Activated effector memory CD4-positive, alpha-beta T cell treated with anti-CD3 and anti-CD28 coated beads, Interleukin-2, amount 50 U/mL, for 16 hours (primary cell): ENCODE results near the gene S100A16.
A peak's percentile ranks its signal among the peaks of the same experiment; 100 is the strongest.

Source experiments
- DNase-seq: peaks from one replicate; pipeline ENCODE4 v3.0.0-alpha.2; 2020

Gene S100A16

GRCh38 chr1:153635872-153636271 lies 22.9 kb upstream of the S100A16 start:
- DNase-seq: no peak

- DNase-seq: peak; percentile 99
Observed at GRCh38 chr1:153633754-153634665, 21.1 kb upstream of the S100A16 start, which contains the start of gene CHTOP. CHTOP (plus strand) TSS chr1:153634066; CDS start chr1:153636589, 2,523 bp downstream.

GRCh38 chr1:153633161-153633753 lies 20.3 kb upstream of the S100A16 start:
- DNase-seq: no peak

GRCh38 chr1:153631047-153632022 lies 18.4 kb upstream of the S100A16 start:
- DNase-seq: no peak

- DNase-seq: no peak
Observed at GRCh38 chr1:153630384-153630783, 17.4 kb upstream of the S100A16 start.

- no peak for DNase-seq
Observed at GRCh38 chr1:153629971-153630370, 17.0 kb upstream of the S100A16 start.

- peak; percentile 44 for DNase-seq
Observed at GRCh38 chr1:153629343-153629665, 16.4 kb upstream of the S100A16 start.

GRCh38 chr1:153628638-153629342 lies 15.9 kb upstream of the S100A16 start:
- peak; percentile 60 for DNase-seq

- peak; percentile 52 for DNase-seq
Observed at GRCh38 chr1:153627715-153628626, 15.0 kb upstream of the S100A16 start, which contains the start of gene S100A1. S100A1 (plus strand) TSS chr1:153628434; CDS start chr1:153630522, 2,088 bp downstream.

- peak; percentile 60 for DNase-seq
Observed at GRCh38 chr1:153626904-153627714, 14.2 kb upstream of the S100A16 start, which contains the start of gene S100A13. S100A13 (minus strand) TSS chr1:153627505; CDS start chr1:153626472, 1,033 bp downstream.

GRCh38 chr1:153626477-153626903 lies 13.6 kb upstream of the S100A16 start:
- DNase-seq: peak; percentile 33

GRCh38 chr1:153624965-153625611 lies 12.2 kb upstream of the S100A16 start:
- DNase-seq: peak; percentile 33

- DNase-seq: no peak
Observed at GRCh38 chr1:153623101-153623500, 10.2 kb upstream of the S100A16 start.

- DNase-seq: peak; percentile 9
Observed at GRCh38 chr1:153619171-153619570, 6.2 kb upstream of the S100A16 start.

GRCh38 chr1:153617663-153618062 lies 4.7 kb upstream of the S100A16 start:
- no peak for DNase-seq

GRCh38 chr1:153616917-153617311 lies 4.0 kb upstream of the S100A16 start:
- no peak for DNase-seq

- no peak for DNase-seq
Observed at GRCh38 chr1:153616144-153616916, 3.4 kb upstream of the S100A16 start, which contains the start of gene S100A14. S100A14 (minus strand) TSS chr1:153616325; CDS start chr1:153615858, 467 bp downstream.

GRCh38 chr1:153615406-153615805 lies 2.5 kb upstream of the S100A16 start:
- DNase-seq: no peak

GRCh38 chr1:153614906-153615305 lies 2.0 kb upstream of the S100A16 start:
- DNase-seq: no peak
